Measurements from ENCODE around the gene ZNF829. TPM values are rescaled to one million over a fixed set of nuclear protein-coding genes. Genes with fewer than 3 reads are reported as not detected.
A peak's percentile ranks its signal among the peaks of the same experiment; 100 is the strongest.

ZNF829 gene
- total RNA-seq, 1 donor from 2014 or later = 3.4 TPM

- H3K36me3 Mint-ChIP-seq (ENCODE audit: low read depth) = peaks cover 52% of the 10 kb centered on the region
- no peak overlapping the region for H3K4me3 Mint-ChIP-seq (ENCODE audit: low read depth)
- no peaks in the 10 kb centered on the region for H3K4me1 Mint-ChIP-seq (ENCODE audit: low read depth)
- peaks cover 65% of the 10 kb centered on the region for H3K9me3 Mint-ChIP-seq
- intact Hi-C loops (cut with micrococcal nuclease) = no loop called here
- H3K27me3 Mint-ChIP-seq (ENCODE audit: low read depth) = no peaks in the 10 kb centered on the region
- no peak for DNase-seq (ENCODE audit: low spot score)
- H3K27ac Mint-ChIP-seq = no peak overlapping the region
These were observed 38.8 kb downstream of the ZNF829 start for GRCh38 chr19:36876993-36877938.

DNA sequence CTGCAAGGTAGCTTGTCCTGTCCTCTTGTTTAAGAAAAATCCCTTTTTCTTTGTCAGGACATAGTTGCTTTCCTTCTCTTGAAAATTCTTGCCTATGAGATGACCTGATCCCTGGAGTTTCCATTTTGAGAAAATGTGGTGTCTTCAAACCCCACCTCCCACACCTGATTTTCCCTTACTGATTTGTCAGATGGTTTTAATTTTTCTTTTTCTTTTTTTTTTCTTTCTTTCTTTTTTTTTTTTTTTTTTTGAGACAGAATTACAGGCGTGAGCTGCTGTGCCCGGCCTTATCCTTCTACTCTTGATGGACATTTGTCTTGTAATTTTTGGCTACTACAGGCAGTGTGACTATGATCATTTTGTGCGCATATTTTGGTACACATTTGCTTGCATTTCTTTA, 64.2 kb downstream of the ZNF829 start:
- Mint-ChIP-seq H3K9me3 (peaks cover 30% of the 10 kb centered on the region), H3K4me3 (ENCODE audit: low read depth) (no peak overlapping the region), H3K27ac (no peak overlapping the region), H3K27me3 (ENCODE audit: low read depth) (no peaks in the 10 kb centered on the region), H3K36me3 (ENCODE audit: low read depth) (peaks cover 51% of the 10 kb centered on the region), H3K4me1 (ENCODE audit: low read depth) (peaks cover 4% of the 10 kb centered on the region)
- no peak for DNase-seq (ENCODE audit: low spot score)
- intact Hi-C loops (cut with micrococcal nuclease) = loop anchor here (2.0 to 5.0 kb wide), 4 partner anchors 121 to 615 kb away; partner anchors contain the start of genes ZNF383, ZNF529, ZNF569 and ZNF570

DNA sequence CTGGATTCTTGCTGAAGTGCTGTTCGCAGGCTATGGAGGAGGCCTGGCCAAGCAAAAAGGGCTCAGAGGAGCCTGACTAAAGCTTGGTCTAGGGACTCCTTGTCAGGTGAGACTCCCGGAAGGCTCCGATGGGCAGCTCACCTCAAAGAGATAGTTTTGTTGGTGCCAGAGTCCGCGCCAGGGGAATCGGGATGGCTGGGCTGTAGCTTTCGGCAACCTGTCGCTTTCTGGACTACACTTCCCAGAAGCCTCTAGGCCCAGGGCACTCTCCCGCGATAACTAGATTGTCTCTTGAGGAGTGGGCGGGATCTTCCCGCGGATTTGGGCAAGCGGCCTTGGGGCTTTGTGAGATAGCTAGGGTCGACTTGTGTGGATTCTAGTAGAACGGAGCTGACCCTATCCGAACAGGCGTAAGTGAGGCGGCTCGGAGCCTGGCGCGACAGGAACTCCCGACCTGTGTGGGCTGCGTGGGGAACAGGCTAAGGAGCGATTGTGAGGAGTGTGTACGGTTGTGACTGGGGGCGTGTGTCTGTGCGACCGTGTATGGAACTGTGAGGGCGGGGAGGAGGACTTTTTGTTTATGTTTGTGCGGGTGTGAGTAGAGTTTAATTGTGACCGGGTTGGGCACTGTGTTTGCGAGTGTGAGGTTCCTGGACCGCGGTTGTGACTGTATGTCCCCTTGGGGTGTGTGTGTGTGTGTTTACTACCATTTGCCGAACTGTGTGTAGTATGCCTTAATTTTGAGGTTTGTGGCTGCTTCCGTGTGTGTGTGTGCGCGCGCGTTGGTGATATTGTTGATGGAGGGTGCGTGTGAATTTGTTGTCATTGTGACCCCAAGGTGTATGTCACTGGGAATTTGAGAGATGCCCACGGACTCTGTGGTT, 65.3 kb downstream of the ZNF829 start, which contains the start of gene ZNF345:
Gene ZNF345, plus strand, starts transcription at position 318 of the 884 bp plus-strand sequence. CDS start 25,955 bp downstream, outside the sequence.
- H3K36me3 Mint-ChIP-seq (ENCODE audit: low read depth) = peaks cover 54% of the 10 kb centered on the region
- peak; percentile 84 for DNase-seq (ENCODE audit: low spot score)
- no peaks in the 10 kb centered on the region for H3K27me3 Mint-ChIP-seq (ENCODE audit: low read depth)
- no peak within 1 kb of the TSS for H3K4me3 Mint-ChIP-seq (ENCODE audit: low read depth)
- no peak within 1 kb of the TSS for H3K27ac Mint-ChIP-seq
- peaks cover 25% of the 10 kb centered on the region for H3K9me3 Mint-ChIP-seq
- intact Hi-C loops (cut with micrococcal nuclease) = loop anchor here (1.0 to 5.0 kb wide), 12 partner anchors 12 to 616 kb away; partner anchors contain the start of genes ZFP14, ZNF383, ZNF529 and ZNF566
- H3K4me1 Mint-ChIP-seq (ENCODE audit: low read depth) = peaks cover 4% of the 10 kb centered on the region

GRCh38 chr19:36849701-36850558, 66.2 kb downstream of the ZNF829 start:
- H3K36me3 Mint-ChIP-seq (ENCODE audit: low read depth) = peaks cover 57% of the 10 kb centered on the region
- peaks cover 28% of the 10 kb centered on the region for H3K9me3 Mint-ChIP-seq
- DNase-seq (ENCODE audit: low spot score) = peak; percentile 87
- peaks cover 4% of the 10 kb centered on the region for H3K4me1 Mint-ChIP-seq (ENCODE audit: low read depth)
- no peak overlapping the region for H3K4me3 Mint-ChIP-seq (ENCODE audit: low read depth)
- intact Hi-C loops (cut with micrococcal nuclease) = loop anchor here (1.0 to 10.0 kb wide), 14 partner anchors 12 to 635 kb away; partner anchors contain the start of genes ZFP14, ZNF146, ZNF383 and ZNF420
- H3K27ac Mint-ChIP-seq = no peak overlapping the region
- no peaks in the 10 kb centered on the region for H3K27me3 Mint-ChIP-seq (ENCODE audit: low read depth)

GRCh38 chr19:36847968-36848367, 68.1 kb downstream of the ZNF829 start:
- no peak overlapping the region for H3K27ac Mint-ChIP-seq
- H3K36me3 Mint-ChIP-seq (ENCODE audit: low read depth) = peaks cover 54% of the 10 kb centered on the region
- H3K4me1 Mint-ChIP-seq (ENCODE audit: low read depth) = peaks cover 4% of the 10 kb centered on the region
- H3K9me3 Mint-ChIP-seq = peaks cover 23% of the 10 kb centered on the region
- no peaks in the 10 kb centered on the region for H3K27me3 Mint-ChIP-seq (ENCODE audit: low read depth)
- intact Hi-C loops (cut with micrococcal nuclease) = loop anchor here (10.0 kb wide), 1 partner anchor 633 kb away; the partner anchor contains the start of genes ZNF146 and ZNF565
- DNase-seq (ENCODE audit: low spot score) = no peak
- H3K4me3 Mint-ChIP-seq (ENCODE audit: low read depth) = peak overlapping the region; percentile 74

DNA sequence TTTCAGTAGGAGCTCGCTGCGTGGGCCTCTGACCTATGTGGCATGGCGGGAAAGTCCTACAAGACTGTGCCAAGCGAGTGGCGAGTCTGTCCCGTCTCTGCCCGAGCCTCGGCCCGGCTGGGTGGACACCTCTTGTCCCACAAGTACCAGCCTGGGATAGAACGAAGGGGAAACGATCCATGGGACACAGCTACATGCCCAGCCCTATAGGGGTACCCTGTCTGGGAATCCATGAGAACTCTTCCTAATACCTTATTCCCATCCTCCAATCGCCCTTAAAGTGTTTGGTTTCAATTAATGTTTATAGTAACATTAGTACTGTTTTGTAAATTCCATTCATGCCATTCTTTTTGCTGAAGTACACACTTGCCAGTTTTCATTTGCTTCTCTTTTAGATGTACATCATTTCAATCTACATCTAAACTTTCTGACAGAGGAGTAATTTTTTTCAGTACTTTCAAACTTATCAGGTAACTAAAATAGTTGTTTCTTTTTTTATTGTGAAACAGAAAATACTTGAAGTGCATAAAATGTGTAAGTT, 77.2 kb downstream of the ZNF829 start:
- Mint-ChIP-seq H3K36me3 (ENCODE audit: low read depth) (peaks cover 38% of the 10 kb centered on the region), H3K27ac (no peak overlapping the region), H3K4me1 (ENCODE audit: low read depth) (peaks cover 2% of the 10 kb centered on the region), H3K27me3 (ENCODE audit: low read depth) (no peaks in the 10 kb centered on the region), H3K9me3 (peaks cover 43% of the 10 kb centered on the region), H3K4me3 (ENCODE audit: low read depth) (no peak overlapping the region)
- no peak for DNase-seq (ENCODE audit: low spot score)
- intact Hi-C loops (cut with micrococcal nuclease) = loop anchor here (1.0 to 5.0 kb wide), 3 partner anchors 11 to 67 kb away; partner anchors contain the start of genes ZNF345 and ZNF850

Other genes with a start within 250 kb of the ZNF829 start
- gene ZNF461, start 249.5 kb downstream of the ZNF829 start, total RNA-seq = 5.0 and 5.7 TPM in 2 replicates
- gene ZNF567, start 228.7 kb downstream of the ZNF829 start, total RNA-seq = 7.6 and 7.7 TPM in 2 replicates
- gene ZNF850, start 143.5 kb downstream of the ZNF829 start, total RNA-seq = 3.3 and 4.7 TPM in 2 replicates
- gene ZNF790, start 77.9 kb downstream of the ZNF829 start, total RNA-seq = 4.6 TPM in 2 replicates
- 2.3 and 3.9 TPM in 2 replicates for gene ZNF345, start 65.4 kb downstream of the ZNF829 start, total RNA-seq
- 4.5 and 6.3 TPM in 2 replicates for gene ZNF568, start within 50 bp of the ZNF829 start, total RNA-seq
- gene ZNF420, start 162.1 kb upstream of the ZNF829 start, total RNA-seq = 4.7 and 5.5 TPM in 2 replicates

Measured in activated T-helper 2 cell treated with anti-CD3 and anti-CD28 coated beads, Interferon-gamma antibody, Interleukin-2, Interleukin-4, amounts not matched to agents 10 μg/mL and 5 μg/mL and 100 μg/mL, durations not matched to agents 14 hours and 24 hours and 36 hours (primary cell).